HUDEP-2 (cell line): Measurements from ENCODE around the gene ZNF213.
A peak's percentile ranks its signal among the peaks of the same experiment; 100 is the strongest.

Experiments
- DNase-seq, 76 experiments: peaks; one replicate each; lab custom pipeline; 2025; ENCODE audit not compliant: unreplicated experiment in 76 of 76; lab: John Stamatoyannopoulos, UW

Gene ZNF213

GRCh38 chr16:3188675-3188924 is 53.8 kb downstream of the ZNF213 start:
- no peak for DNase-seq

GRCh38 chr16:3188925-3189825 is 54.3 kb downstream of the ZNF213 start:
- DNase-seq, result peak in 68 of 76 experiments; percentile 29 to 90 (median 71)

- peak in 1 of 76 experiments; percentile 6 for DNase-seq
Observed at GRCh38 chr16:3189869-3190268, 55.0 kb downstream of the ZNF213 start.

GRCh38 chr16:3190949-3191353 is 56.1 kb downstream of the ZNF213 start:
- peak in 6 of 76 experiments; percentile 14 to 47 (median 32) for DNase-seq
